Upper lobe of left lung (tissue), 4 donors: ENCODE measurements around the gene SAAL1.

Experiments
- POLR2A ChIP-seq, 4 donors: fragments of 450-650 bp; IDR thresholded peaks; one replicate each; pipeline ENCODE4 v1.5.1; 2016 to 2017; ENCODE audit warnings: antibody characterized with exemption in 4 of 4, mild to moderate bottlenecking in 2 of 4
- TF ChIP-seq, protein P1 (sequence below), 6 experiments: fragments of 450-650 bp in 4 of 6; fragments of 200-600 bp in 2 of 6; sonication (generic) in 2 of 6; IDR thresholded peaks; one replicate each; pipeline ENCODE4 v1.5.1; 2016 to 2019; ENCODE audit warnings: antibody characterized with exemption in 6 of 6

- TF ChIP-seq POLR2A (IDR thresholded peaks at IDR 0.05): no peak
- TF ChIP-seq, protein P1, sequence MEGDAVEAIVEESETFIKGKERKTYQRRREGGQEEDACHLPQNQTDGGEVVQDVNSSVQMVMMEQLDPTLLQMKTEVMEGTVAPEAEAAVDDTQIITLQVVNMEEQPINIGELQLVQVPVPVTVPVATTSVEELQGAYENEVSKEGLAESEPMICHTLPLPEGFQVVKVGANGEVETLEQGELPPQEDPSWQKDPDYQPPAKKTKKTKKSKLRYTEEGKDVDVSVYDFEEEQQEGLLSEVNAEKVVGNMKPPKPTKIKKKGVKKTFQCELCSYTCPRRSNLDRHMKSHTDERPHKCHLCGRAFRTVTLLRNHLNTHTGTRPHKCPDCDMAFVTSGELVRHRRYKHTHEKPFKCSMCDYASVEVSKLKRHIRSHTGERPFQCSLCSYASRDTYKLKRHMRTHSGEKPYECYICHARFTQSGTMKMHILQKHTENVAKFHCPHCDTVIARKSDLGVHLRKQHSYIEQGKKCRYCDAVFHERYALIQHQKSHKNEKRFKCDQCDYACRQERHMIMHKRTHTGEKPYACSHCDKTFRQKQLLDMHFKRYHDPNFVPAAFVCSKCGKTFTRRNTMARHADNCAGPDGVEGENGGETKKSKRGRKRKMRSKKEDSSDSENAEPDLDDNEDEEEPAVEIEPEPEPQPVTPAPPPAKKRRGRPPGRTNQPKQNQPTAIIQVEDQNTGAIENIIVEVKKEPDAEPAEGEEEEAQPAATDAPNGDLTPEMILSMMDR (IDR thresholded peaks at IDR 0.05): no peak
Measured at GRCh38 chr11:18078909-18079308, 27.0 kb downstream of the SAAL1 start.
